ENCODE results near the gene EMC1.

DNA sequence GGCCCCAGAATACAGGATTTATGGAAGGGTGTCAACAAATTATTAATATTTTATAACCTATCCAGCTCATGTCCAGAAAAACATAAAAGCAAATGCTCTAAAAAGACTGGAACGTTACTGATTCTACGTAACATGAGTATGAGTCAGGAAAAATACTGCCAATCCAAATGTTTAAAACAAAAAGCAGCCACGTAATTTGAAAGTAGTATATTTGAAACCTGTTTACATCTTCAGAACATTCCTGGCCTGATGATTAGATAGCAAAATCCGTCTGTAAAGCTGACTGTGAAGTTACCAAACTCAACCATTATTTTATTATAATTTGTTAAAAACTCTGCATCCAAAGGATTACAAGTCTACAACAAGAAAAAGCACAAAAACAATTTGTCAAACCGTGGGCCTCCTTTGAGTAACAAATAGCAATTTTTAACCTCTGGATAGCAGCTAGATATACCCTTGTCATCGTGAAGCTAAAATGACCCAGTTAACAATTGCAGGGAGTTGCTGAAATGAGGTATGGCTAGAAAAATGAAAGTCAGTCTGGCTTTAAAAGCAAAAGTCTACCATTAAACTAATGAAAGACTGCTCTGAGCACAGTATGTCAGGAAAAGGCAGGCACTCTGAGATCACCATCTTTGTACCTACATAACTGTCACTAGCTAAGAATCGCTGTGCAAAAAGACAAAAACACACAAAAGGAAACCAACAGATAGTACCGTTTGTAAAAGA lies 42.5 kb downstream of the EMC1 start:
- TF ChIP-seq REST (IDR thresholded peaks at IDR 0.05) (no peak), CTCF (IDR thresholded peaks at IDR 0.05) (no peak), CBX2 (IDR thresholded peaks at IDR 0.05; ENCODE audit: borderline replicate concordance, low read depth) (no peak), ZFP36 (IDR thresholded peaks at IDR 0.05; ENCODE audit: borderline replicate concordance, partially characterized antibody) (no peak), MAFK (IDR thresholded peaks at IDR 0.05; ENCODE audit: partially characterized antibody) (no peak)

Data from A549 (cell line).